Measurements from ENCODE around the gene ANAPC4. TPM values are rescaled to one million over a fixed set of nuclear protein-coding genes. Genes with fewer than 3 reads are reported as not detected.

The ANAPC4 gene
- total RNA-seq, 1 experiment from 2014 or later: 22.8 TPM

- Histone ChIP-seq H3K4me1 (ENCODE audit: control insufficient read depth, insufficient read depth, low read length) (peaks cover 4% of the 10 kb centered on the region; the same call in 1 of the 2 replicates), H3K4me3 (ENCODE audit: low read depth in 2 of 2, low read length in 2 of 2) (peak overlapping the region; percentile 88 to 91; a peak in 3 of 4 replicates), H3K27ac (ENCODE audit: low read length) (peak overlapping the region; percentile 83; the same call in 1 of the 2 replicates), H3K36me3 (ENCODE audit: control insufficient read depth, insufficient read depth, low read length) (peaks cover 11% of the 10 kb centered on the region), H3K9me3 (ENCODE audit: control insufficient read depth, insufficient read depth, low read depth, low read length) (no peaks in the 10 kb centered on the region), H3K27me3 (ENCODE audit: control insufficient read depth, insufficient read depth, low read length) (no peaks in the 10 kb centered on the region)
- BruUV-seq (replicated peaks): no TSS peak
- ChIA-PET POLR2A (no interaction called here), CTCF (no interaction called here)
- in situ Hi-C loops (cut with HindIII; ENCODE audit: low pct_unique_long_range_greater_than_20kb, low sequenced_read_pairs) (no loop called here), intact Hi-C loops (cut with micrococcal nuclease; ENCODE audit: unreplicated experiment) (no loop called here)
- no peak for DNase-seq (ENCODE audit: low read depth, low spot score)
- ATAC-seq: no peak
- TF ChIP-seq CTCF (IDR thresholded peaks at IDR 0.05) (no peak), REST (IDR thresholded peaks at IDR 0.05; ENCODE audit: insufficient read depth in 1 of 2, low read depth in 2 of 2, low read length in 1 of 2) (no peak), SIN3A (IDR thresholded peaks at IDR 0.05; ENCODE audit: borderline replicate concordance, insufficient read depth, low read depth, low read length) (no peak), POLR2AphosphoS5 (IDR thresholded peaks at IDR 0.05; ENCODE audit: low read depth, low read length) (no peak), TCF7L2 (IDR thresholded peaks at IDR 0.05; ENCODE audit: low read depth, low read length) (no peak)
Observed at GRCh38 chr4:25378437-25378743, 1.3 kb downstream of the ANAPC4 start.

- DNase-seq (ENCODE audit: low read depth, low spot score) (no peak), ATAC-seq (no peak)
- peaks cover 11% of the 10 kb centered on the region for H3K36me3 ChIP-seq (ENCODE audit: control insufficient read depth, insufficient read depth, low read length)
- H3K27me3 ChIP-seq (ENCODE audit: control insufficient read depth, insufficient read depth, low read length): no peaks in the 10 kb centered on the region
- no peak for TF ChIP-seq POLR2AphosphoS5 (IDR thresholded peaks at IDR 0.05; ENCODE audit: low read depth, low read length)
- no peak for TF ChIP-seq CTCF (IDR thresholded peaks at IDR 0.05)
- TF ChIP-seq SIN3A (IDR thresholded peaks at IDR 0.05; ENCODE audit: borderline replicate concordance, insufficient read depth, low read depth, low read length): no peak
- TF ChIP-seq TCF7L2 (IDR thresholded peaks at IDR 0.05; ENCODE audit: low read depth, low read length): no peak
- no peak for TF ChIP-seq REST (IDR thresholded peaks at IDR 0.05; ENCODE audit: insufficient read depth in 1 of 2, low read depth in 2 of 2, low read length in 1 of 2)
- no peak overlapping the region for H3K27ac ChIP-seq (ENCODE audit: low read length)
- peaks cover 4% of the 10 kb centered on the region; the same call in 1 of the 2 replicates for H3K4me1 ChIP-seq (ENCODE audit: control insufficient read depth, insufficient read depth, low read length)
- ChIA-PET POLR2A (no interaction called here), CTCF (no interaction called here)
- H3K4me3 ChIP-seq (ENCODE audit: low read depth in 2 of 2, low read length in 2 of 2): no peak overlapping the region
- no peaks in the 10 kb centered on the region for H3K9me3 ChIP-seq (ENCODE audit: control insufficient read depth, insufficient read depth, low read depth, low read length)
- intact Hi-C loops (cut with micrococcal nuclease; ENCODE audit: unreplicated experiment): no loop called here
- BruUV-seq (replicated peaks): no TSS peak
- in situ Hi-C loops (cut with HindIII; ENCODE audit: low pct_unique_long_range_greater_than_20kb, low sequenced_read_pairs): no loop called here
Observed at GRCh38 chr4:25379591-25379990, 2.5 kb downstream of the ANAPC4 start.
